Measurements from ENCODE around the gene MYADM.
"Not testable (repeated sequence)": the region's sequence is repeated elsewhere in the genome, so short reads cannot be mapped to it uniquely, and the experiment has no call there.

Gene MYADM

GRCh38 chr19:53867225-53868090, at the start of gene MYADM:
MYADM (plus strand) TSS chr19:53867883; CDS start chr19:53873530, 5,647 bp downstream.
- DNase-seq (ENCODE audit: low spot score) = peak; percentile 99

- no peak for DNase-seq (ENCODE audit: low spot score)
These were observed 48.9 kb upstream of the MYADM start for GRCh38 chr19:53818756-53819155.

GRCh38 chr19:53819861-53820260, 47.8 kb upstream of the MYADM start:
- no peak for DNase-seq (ENCODE audit: low spot score)

- no peak for DNase-seq (ENCODE audit: low spot score)
These were observed 44.1 kb upstream of the MYADM start for GRCh38 chr19:53823380-53824120.

- DNase-seq (ENCODE audit: low spot score) = no peak
These were observed 43.5 kb upstream of the MYADM start, which contains the start of gene NLRP12 for GRCh38 chr19:53824134-53824611. NLRP12 (minus strand) TSS chr19:53824314; CDS start chr19:53824174, 140 bp downstream.

GRCh38 chr19:53826876-53827275, 40.8 kb upstream of the MYADM start:
- DNase-seq (ENCODE audit: low spot score) = no peak

GRCh38 chr19:53828531-53828930, 39.2 kb upstream of the MYADM start:
- DNase-seq (ENCODE audit: low spot score) = no peak

GRCh38 chr19:53832861-53833260, 34.8 kb upstream of the MYADM start:
- DNase-seq (ENCODE audit: low spot score) = not testable (repeated sequence)

- not testable (repeated sequence) for DNase-seq (ENCODE audit: low spot score)
These were observed 29.2 kb upstream of the MYADM start for GRCh38 chr19:53838446-53838845.

GRCh38 chr19:53840241-53840640, 27.4 kb upstream of the MYADM start:
- not testable (repeated sequence) for DNase-seq (ENCODE audit: low spot score)

- DNase-seq (ENCODE audit: low spot score) = not testable (repeated sequence)
These were observed 26.8 kb upstream of the MYADM start for GRCh38 chr19:53840914-53841313.

- DNase-seq (ENCODE audit: low spot score) = no peak
These were observed 22.8 kb upstream of the MYADM start for GRCh38 chr19:53844849-53845246.

GRCh38 chr19:53847555-53847954, 20.1 kb upstream of the MYADM start:
- DNase-seq (ENCODE audit: low spot score) = no peak

- no peak for DNase-seq (ENCODE audit: low spot score)
These were observed 18.4 kb upstream of the MYADM start for GRCh38 chr19:53849237-53849676.

- peak; percentile 64 for DNase-seq (ENCODE audit: low spot score)
These were observed 14.0 kb upstream of the MYADM start for GRCh38 chr19:53853707-53854106.

- DNase-seq (ENCODE audit: low spot score) = no peak
These were observed 3.3 kb upstream of the MYADM start for GRCh38 chr19:53864308-53864836.

- no peak for DNase-seq (ENCODE audit: low spot score)
These were observed 2.2 kb upstream of the MYADM start for GRCh38 chr19:53865523-53865917.

GRCh38 chr19:53865918-53866864, 1.5 kb upstream of the MYADM start:
- DNase-seq (ENCODE audit: low spot score) = peak; percentile 69

- DNase-seq (ENCODE audit: low spot score) = no peak
These were observed 838 bp upstream of the MYADM start for GRCh38 chr19:53866865-53867224.

GRCh38 chr19:53868091-53868891, 608 bp downstream of the MYADM start:
- peak; percentile 61 for DNase-seq (ENCODE audit: low spot score)
